HG03039 (cell line): ENCODE measurements around the gene MCTP1.
"Not testable (repeated sequence)": the region's sequence is repeated elsewhere in the genome, so short reads cannot be mapped to it uniquely, and the experiment has no call there.

Experiments
- ATAC-seq: cut with Tn5 transposase; IDR thresholded peaks from one replicate; pipeline ENCODE4 v1.9.1; 2021; ENCODE audit warnings: mild to moderate bottlenecking, moderate library complexity; ENCODE audit not compliant: unreplicated experiment

Gene MCTP1

DNA sequence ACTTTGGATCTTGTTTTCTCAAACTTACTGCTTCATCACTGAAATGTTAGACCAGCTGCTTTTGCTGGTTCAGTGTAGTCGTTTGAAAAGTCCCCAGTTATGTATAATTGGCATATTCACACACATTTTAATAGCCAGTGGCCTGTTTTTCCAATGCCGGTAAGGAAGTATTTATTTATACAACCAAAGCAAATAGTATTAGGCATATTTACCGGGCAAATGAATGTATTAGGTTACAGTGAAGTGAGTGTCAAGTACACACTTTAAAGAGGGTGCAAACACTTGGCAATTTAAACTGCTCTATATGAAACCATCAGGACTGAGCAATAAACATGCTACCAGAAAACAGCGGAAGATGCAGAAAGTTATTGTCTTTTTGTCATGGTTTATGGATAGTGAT is 242.9 kb downstream of the MCTP1 start:
- ATAC-seq = no peak

DNA sequence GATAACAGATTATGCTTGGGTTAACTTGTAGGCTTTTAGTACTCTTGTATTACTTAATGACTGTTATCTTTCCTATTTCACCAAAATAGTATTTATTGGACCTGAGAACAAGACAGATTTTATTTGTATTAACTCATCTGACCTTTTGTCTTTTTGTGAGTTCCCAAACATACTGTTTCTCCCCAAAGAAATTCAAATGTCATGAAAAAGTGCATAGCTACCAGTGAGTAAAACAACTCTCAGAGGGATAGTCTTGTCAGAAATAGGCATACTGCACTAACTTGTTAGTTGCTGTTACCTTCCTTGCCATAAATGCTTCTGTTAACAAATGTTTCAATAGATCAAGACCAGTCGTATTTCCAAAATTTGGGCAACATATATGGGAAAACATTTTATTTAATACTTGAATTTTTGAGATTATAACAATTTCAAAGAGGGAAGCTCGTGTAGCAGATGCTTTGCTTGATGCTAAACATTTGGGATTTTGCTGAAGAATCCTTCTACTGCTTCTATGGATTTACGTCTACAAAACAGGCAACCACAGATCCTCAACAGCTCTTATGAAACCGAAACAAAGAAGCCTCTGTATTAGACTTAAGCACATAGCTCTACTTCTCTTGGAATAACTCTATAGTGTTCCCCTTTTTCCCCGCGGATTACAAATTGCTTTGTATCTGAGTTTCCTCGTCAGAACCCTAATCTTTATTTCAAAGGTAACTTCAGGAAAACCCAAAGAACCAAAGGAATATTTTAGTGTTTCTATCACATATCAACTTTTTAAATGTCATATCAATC is 248.8 kb downstream of the MCTP1 start:
- no peak for ATAC-seq

DNA sequence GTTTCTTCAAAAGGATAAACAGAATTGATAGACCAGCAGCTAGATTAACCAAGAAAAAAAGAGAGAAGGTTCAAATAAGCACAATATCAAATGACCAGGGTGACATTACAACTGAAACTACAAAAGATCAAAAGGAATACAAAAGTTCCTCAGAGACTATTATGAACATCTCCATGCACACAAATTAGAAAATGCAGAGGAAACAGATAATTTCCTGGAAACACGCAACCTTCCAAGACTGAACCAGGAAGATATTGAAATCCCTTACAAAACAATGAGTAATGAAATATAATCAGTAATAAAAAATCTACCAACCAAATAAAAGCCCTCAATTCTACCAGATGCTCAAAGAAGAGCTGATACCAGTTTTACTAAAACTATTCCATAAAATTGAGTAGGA is 252.1 kb downstream of the MCTP1 start:
- no peak for ATAC-seq

DNA sequence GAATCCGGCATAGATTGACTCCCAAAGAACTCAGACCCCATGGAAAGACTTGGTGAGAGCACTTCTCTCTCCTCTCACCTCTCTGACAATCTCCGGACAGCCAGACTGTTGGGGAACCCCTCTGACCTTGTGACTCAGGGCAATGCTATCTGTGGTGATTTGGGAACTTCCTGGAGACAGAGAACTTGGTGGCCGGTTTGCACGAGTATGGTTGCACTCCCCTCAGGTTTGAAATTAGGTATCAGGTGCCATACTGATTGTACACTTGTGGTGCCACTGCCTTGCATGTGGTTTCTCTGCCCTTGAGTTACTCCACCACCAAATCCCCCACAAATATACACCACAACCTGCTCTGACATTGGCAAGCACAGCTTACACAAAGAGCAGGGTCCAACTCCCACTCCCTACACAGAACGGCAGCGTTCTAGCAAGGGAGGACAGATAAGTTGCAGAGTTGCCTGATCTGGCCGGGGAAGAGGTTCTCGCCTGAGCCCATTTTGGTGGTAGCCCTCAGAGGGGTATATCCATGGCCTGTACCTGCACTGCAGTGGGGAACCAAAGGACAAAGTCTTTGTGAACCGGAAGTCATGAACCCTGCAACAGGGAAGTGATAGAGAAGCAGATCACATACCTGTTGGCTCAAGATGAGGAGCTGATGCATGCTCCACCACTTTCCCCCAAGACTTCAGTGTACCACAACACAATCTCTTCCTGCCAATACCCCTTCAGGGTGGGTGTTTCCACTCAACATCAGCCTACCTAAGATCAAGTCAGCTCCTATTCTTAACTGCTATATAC is 255.1 kb downstream of the MCTP1 start:
- no peak for ATAC-seq

DNA sequence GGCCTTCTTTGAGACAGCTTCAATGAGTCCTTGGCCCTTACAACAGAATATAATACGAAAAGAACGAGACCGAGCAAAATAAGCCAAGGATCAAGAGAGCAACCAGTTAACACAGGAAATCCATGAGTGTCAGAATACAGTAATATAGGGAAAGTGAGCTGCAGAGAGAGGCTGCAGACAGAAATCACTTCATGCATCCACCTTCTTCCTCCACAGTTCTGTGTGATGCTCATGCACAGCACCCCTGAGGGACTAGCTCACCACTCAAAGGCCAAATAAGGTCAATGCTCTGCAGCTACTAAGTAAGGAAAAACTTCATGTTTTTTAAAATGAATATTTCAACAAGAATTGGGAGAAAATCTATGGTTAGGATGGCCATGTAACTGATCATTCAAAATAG is 257.1 kb downstream of the MCTP1 start:
- no peak for ATAC-seq

DNA sequence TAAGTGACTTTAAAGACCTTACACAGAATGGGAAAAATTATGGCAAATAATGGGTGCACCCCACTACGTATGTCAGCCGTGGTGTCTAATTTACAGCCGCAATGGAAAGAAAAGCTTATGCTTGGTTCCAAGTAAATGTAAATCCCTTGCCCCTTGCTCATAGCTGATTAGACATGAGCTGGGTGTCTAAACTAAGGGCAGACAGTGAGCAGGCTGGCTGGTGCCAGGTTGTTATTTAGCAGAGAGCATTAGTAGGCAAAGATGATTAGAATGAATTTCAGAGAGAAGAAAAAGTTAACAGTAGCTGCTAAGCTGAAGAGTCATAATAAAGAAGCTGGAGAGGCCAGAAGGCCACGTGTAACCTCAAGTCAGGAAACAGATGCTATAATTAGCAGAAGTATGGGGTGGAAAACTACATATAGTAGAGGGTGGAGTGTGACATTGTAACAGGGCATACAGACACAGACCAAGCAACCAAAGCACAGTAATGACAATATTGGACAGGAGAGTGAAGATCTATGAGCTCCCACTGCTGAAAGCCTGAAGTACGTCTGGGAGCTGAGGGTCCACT is 257.7 kb downstream of the MCTP1 start:
- no peak for ATAC-seq

DNA sequence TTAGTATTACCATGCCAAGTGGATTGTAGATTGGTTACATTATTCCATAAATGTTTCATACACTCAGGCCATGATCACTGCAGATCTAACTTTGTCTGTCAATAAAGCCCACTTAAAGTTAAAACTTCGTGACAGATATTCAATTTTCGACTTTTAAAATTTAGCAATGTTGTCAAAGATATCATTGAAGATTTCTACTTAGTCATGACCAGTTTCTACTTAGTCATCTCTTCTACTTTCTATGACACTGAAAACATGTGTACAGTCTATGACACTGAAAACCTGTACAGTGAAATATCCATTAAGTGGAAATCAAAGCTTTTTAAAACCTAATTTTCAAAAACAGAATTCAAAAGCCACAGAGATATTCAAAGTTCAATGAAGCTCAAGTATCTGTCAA is 258.2 kb downstream of the MCTP1 start:
- no peak for ATAC-seq

DNA sequence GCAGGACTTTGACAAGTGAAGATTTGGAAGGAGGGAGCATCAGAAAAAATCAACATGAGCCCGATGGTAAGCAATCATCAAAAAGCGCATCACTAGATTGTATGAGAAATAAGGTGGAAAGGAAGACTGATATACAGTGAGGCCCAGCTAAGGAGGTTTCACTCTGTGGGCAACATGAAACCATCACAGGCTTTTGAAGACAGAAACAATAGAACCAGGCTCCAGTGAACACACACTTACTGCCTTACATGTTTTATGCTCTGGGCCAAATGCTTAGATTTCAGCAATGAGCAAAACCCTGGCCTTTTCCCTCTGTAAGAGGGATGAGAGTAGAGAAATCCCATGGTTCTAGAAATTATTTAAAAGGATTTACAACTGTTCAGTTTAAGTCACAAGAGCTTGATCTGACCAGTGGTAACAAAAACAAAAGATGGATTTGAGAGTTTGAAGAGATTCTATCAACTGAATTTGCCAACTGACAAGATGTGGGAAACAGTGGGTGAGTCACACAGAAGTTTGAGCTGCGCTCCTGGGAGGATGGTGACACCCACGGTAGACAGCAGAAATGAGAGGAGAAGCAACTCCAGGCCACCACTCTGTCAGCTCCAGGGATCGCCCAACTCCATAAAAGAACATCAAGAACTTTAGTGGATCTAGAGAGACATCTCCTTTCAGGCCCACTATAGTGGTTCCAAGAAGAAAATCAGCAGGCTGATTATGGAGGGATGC is 261.8 kb downstream of the MCTP1 start:
- peak; percentile 55 for ATAC-seq

DNA sequence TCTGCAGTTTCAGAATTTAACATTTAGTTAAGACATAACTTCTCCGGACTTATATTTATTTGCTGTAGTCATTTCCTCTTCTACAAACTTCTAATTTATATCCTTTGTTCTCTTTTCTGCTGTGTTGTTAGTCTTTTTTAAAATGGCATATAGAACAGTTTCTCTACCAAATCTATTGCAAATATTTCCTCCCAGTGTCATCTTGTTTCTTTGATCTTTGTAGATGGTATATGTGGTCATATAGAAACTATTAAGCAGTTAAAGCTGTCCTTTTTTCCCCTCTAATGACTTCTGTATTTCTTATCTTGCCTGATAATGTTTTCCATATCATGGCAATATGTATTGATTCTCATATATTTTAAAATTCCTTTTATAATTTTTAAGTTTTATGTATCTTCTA is 264.5 kb downstream of the MCTP1 start:
- no peak for ATAC-seq

DNA sequence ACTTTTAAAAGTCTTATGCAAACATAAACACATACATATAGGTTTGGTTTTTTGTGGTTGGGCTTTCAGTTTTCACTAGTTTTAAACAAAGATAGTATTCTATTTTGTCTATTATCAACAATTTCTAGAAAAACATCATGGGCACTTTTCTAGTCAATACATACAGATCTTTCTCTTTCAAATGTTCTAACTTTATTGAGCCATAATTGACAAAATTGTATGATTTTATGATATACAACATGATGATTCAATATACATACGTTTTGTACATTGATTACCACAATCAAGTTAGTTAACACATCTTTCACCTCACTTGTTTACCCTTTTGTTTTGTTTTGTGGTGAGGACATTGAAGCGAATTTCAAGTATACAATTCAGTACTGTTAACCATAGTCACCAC is 265.9 kb downstream of the MCTP1 start:
- ATAC-seq = no peak

DNA sequence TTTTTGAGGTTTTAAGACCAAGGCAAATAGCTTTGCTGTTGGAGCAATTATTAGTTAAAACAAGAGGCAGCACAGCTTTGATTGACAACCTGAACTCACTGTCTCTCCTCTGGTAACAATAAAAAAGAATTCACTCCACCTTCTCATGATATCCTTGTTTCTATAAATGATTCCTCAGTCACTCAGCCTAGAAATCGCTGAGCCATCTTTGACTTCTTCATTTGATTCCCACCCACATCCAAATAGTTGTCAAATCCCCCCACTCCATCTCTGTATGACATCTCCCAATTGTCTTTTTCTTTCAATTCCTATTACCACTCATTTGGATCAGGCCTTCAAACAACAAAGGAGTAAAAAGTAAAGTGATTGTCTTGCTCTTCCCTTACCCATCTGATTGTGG is 266.4 kb downstream of the MCTP1 start:
- no peak for ATAC-seq

DNA sequence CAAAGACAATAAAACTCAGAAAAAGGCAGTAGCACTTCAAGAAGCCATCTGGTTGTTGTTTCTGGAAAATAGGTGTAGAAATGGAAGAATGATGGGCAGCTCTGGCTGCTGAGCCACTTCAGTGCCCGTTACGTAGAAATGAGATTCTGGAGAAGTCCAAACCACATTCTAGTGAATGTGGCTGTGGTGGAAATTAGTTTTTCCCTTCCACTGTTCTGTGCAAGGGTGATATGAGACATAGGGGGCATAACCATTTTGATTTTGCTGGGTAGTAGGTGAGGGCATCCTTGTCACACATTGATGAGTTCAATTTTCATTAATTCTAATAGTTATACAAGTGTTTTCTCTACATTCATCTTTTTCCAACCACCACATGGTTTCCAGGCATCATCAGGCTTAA is 275.1 kb downstream of the MCTP1 start:
- ATAC-seq = no peak

DNA sequence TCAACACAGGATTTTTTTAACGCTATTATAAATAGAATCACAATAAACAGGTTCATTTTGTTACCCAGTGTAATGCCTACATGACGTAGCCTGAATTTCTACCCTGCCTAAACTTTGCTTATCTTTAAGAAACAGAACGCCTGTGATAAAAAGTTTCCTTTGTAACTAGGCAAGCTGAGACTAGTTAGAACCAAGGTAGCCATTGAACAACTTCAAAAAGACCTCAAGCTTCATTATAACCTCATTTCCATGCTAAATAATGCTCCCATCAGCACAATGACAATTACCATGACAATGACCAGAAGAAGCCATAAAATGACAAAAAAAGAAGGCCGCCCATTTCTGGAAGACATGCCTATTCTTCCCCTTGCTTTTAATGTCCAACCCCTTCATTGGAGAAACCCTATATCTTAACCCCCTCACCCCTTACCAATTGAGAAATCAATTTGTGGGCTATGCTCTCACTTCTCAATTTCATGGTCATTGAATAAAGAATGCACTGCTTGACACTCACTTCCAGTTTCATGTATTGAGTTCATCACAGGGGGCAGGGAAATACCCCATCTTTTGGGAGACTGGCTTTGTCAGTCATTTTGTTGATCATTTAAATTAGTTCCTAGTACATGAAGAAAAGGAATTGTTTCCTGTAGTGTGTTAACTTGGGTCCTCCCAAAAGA is 276.8 kb downstream of the MCTP1 start:
- no peak for ATAC-seq

DNA sequence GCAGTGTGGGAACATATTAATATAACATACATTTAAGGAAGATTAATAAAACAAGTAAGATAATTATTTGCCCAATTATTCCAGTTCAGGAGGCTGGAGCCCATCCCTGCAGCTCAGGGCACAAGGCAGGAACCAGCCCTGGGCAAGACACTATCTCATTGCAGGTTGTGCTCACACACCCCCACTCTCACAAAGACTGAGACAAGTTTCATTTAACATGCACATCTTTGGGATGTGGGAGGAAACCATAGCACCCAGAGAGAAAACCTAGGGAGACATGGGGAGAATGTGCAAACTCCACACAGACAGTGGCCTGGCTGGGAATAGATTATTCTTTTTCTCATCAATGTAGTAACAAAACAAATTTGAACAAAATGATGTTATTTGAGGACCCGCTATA is 279.1 kb downstream of the MCTP1 start:
- no peak for ATAC-seq

DNA sequence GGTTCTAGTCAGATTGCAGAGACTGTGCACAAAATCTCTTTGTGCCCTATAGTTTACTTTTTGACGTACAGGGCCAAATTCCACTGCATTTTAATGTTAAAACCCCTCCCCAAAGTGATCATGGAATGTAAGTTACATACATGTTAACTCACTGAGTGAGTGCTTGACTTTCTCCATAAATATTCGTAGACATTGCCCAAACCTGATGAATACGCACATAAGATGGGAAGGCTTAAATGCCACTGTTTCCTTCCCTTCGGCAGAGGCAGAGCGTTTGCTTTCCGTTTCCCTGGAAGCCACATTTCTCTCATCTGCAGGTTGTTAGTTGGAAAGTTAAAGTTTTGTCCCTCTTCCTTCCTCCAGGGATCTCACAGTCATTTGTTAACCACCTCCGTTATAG is 286.2 kb downstream of the MCTP1 start:
- ATAC-seq = no peak

DNA sequence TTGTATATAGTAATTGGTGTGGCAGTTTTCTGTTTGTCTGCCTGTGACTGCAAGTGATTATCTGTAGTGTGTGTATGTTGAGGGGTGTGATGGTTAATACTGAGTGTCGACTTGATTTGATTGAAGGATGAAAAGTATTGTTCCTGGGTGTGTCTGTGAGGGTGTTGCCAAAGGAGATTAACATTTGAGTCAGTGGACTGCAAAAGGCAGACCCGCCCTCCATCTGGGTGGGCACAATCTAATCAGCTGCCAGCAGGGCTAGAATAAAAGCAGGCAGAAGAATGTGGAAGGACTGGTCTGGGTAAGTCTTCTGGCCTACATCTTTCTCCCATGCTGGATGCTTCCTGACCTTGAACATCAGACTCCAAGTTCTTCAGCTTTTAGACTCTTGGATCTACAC is 290.4 kb downstream of the MCTP1 start:
- not testable (repeated sequence) for ATAC-seq

DNA sequence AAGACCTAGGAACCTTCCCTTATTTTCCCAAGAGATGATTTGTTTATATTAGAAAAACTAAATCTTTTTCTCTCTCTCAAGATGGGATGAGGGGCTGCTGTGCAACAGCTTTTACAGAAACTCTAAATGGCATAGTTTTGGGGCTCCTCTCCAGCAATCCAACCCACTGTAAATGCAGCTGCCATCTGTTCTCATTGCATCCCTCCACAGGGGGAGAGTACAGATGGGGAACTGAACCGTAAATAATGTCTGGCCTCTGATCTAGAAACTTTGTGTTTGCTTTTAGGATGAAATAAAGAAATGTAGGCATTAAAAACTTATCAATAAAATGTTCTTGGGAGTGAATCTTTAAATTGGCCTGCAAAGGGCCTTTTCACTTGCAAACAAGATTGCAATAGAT is 291.4 kb downstream of the MCTP1 start:
- no peak for ATAC-seq

DNA sequence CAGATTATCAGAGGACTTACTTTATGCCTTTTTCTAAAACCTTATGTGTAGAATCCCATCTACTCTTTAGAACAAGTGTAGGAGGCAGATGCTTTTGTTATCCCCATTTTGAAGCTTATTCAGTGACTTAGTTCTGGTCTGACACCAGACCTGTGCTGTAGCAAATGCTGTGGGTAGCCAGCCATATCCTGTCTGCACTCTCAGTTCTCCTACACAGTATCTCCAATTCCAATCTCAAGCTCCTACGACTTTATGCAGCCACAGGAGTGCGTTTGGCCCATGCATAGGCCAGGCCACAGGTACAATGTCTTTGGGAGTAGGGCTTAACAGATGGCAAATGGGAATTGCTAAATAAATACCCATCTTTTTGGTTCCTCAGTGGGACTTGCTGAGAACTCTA is 292.6 kb downstream of the MCTP1 start:
- ATAC-seq = no peak

DNA sequence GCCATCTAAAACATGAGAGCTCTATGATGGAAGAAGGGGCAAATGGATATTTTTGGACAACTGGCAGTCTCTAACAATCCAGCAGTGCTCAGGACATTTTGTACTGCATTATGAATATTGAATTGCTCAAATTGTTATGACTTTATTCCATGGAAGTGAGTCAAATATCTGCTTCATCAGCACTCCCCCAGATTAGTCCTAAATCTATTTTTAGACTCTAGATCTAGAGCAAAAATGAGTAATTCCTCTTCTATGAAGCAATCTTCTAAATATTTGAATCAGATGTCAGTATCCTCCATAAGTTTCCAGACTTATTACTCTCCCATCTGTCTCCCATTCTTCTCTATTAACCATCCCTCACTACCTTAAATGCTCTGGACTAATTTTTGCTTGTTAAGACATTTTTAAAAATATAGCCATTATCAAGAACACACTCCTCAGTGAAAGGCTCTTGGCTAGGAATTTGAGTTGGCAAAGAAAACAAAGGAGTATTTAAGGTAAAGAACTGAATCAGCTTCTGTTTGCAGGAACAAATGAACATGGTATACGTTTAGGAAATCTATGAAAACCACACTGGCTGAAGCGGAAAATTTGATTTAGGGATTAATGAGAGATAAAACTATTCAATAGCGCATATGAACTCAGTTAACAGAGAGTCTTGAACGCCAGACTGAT is 300.9 kb downstream of the MCTP1 start:
- ATAC-seq = no peak

DNA sequence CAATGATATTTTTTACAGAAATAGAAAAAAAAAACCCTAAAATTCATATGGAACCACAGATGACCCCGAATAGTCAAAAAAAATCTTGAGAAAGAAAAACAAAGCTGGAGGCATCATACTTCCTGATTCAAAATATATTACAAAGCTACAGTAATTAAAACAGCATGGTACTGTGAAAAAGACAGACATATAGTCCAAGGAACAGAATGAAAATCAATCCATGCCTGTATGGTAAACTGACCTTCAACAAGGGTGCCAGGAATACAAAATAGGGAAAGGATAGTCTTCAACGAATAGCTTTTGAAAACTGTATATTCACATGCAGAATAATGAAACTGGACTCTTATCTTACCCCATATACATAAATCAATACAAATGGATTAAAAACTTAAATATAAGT is 307.5 kb downstream of the MCTP1 start:
- ATAC-seq = no peak
